Endodermal cell (in vitro differentiated cells): ENCODE measurements around the gene OR5M8. TPM values are rescaled to one million over a fixed set of nuclear protein-coding genes. Genes with fewer than 3 reads are reported as not detected.

Source experiments
- DNase-seq: peaks from one replicate; pipeline ENCODE4 v3.0.0-alpha.2; 2017
- H3K27ac ChIP-seq: 2 replicates; pipeline ENCODE4 v1.5.1; 2013; ENCODE audit warnings: mild to moderate bottlenecking, low read depth, low read length, moderate library complexity
- H3K27me3 ChIP-seq: 2 replicates; pipeline ENCODE4 v1.6.1; 2013; ENCODE audit warnings: mild to moderate bottlenecking, low read length, moderate library complexity; ENCODE audit not compliant: insufficient read depth, control insufficient read depth, poor library complexity, severe bottlenecking
- H3K36me3 ChIP-seq: 2 replicates; pipeline ENCODE4 v1.7.0; 2013; ENCODE audit warnings: mild to moderate bottlenecking, low read length, moderate library complexity; ENCODE audit not compliant: control insufficient read depth, insufficient read depth
- H3K4me1 ChIP-seq: one replicate; pipeline ENCODE4 v1.7.0; 2013; ENCODE audit warnings: low read length; ENCODE audit not compliant: control insufficient read depth, insufficient read depth
- H3K4me3 ChIP-seq: 2 replicates; pipeline ENCODE4 v1.5.1; 2013; ENCODE audit warnings: mild to moderate bottlenecking, low read length, moderate library complexity
- H3K9ac ChIP-seq: 2 replicates; pipeline ENCODE4 v1.6.1; 2013; ENCODE audit warnings: mild to moderate bottlenecking, low read length, moderate library complexity; ENCODE audit not compliant: poor library complexity, severe bottlenecking; ENCODE audit errors: extremely low read depth
- H3K9me3 ChIP-seq: 2 replicates; pipeline ENCODE4 v1.6.1; 2013; ENCODE audit warnings: mild to moderate bottlenecking, low read length, moderate library complexity; ENCODE audit not compliant: control insufficient read depth
- H3K27ac Mint-ChIP-seq: 2 replicates; pipeline ENCODE4 v1.8.0; 2020; ENCODE audit warnings: mixed read lengths
- H3K27me3 Mint-ChIP-seq: 2 replicates; pipeline ENCODE4 v1.8.0; 2021; ENCODE audit warnings: mild to moderate bottlenecking, mixed read lengths; ENCODE audit not compliant: insufficient read depth
- H3K36me3 Mint-ChIP-seq: 2 replicates; pipeline ENCODE4 v1.8.0; 2020; ENCODE audit warnings: low read depth, mixed read lengths
- H3K4me1 Mint-ChIP-seq: 2 replicates; pipeline ENCODE4 v1.8.0; 2020; ENCODE audit warnings: mixed read lengths
- H3K4me3 Mint-ChIP-seq: 2 replicates; pipeline ENCODE4 v1.8.0; 2020; ENCODE audit warnings: mild to moderate bottlenecking, moderate library complexity, mixed read lengths
- H3K9me3 Mint-ChIP-seq: 2 replicates; pipeline ENCODE4 v1.8.0; 2020; ENCODE audit warnings: mild to moderate bottlenecking, mixed read lengths
- WGBS, 2 experiments: methylation state at CpG; one replicate each; pipeline versions ENCODE4 v1.1.5 to v1.1.7; 2013; ENCODE audit warnings: missing lambda C conversion rate in 2 of 2, mixed read lengths in 1 of 2; ENCODE audit not compliant: insufficient coverage in 1 of 2, insufficient read length in 1 of 2; 5-methylcytosine and 5-hydroxymethylcytosine counted together
- total RNA-seq, 2 donors: library from RNA; stranded (reverse); fragmentation: NEBNext Ultra II Directional in 1 of 2; extraction: Animal tissue kit (Norgen Biotek cat#: 25700) in 1 of 2; gene quantifications; 2 replicates in 1 of 2; 3 replicates in 1 of 2; pipeline ENCODE4 v1.2.1, GENCODE V29; 2021
- TF ChIP-seq, protein P1 (sequence below): fragments of 200-600 bp; sonication (generic); conservative IDR thresholded peaks from 2 replicates; pipeline ENCODE4 v1.5.0; 2021; ENCODE audit warnings: antibody characterized with exemption, mild to moderate bottlenecking

Gene OR5M8
- total RNA-seq, 2 donors from 2014 or later: not detected

GRCh38 chr11:56497010-56497409, 5.8 kb upstream of the OR5M8 start:
- Histone ChIP-seq H3K9me3 (no peaks in the 10 kb centered on the region), H3K36me3 (no peaks in the 10 kb centered on the region), H3K4me1 (no peaks in the 10 kb centered on the region), H3K27ac (no peak overlapping the region), H3K27me3 (no peaks in the 10 kb centered on the region), H3K4me3 (no peak overlapping the region), H3K9ac (no peak overlapping the region)
- Mint-ChIP-seq H3K27me3 (no peaks in the 10 kb centered on the region), H3K36me3 (no peaks in the 10 kb centered on the region), H3K27ac (no peak overlapping the region), H3K4me1 (no peaks in the 10 kb centered on the region), H3K9me3 (peaks cover 23% of the 10 kb centered on the region), H3K4me3 (no peak overlapping the region)
- DNase-seq: no peak
- WGBS, 2 experiments: 91 to 95% methylated on average over 7 to 28 of the region's 28 CpGs
- TF ChIP-seq, protein P1, sequence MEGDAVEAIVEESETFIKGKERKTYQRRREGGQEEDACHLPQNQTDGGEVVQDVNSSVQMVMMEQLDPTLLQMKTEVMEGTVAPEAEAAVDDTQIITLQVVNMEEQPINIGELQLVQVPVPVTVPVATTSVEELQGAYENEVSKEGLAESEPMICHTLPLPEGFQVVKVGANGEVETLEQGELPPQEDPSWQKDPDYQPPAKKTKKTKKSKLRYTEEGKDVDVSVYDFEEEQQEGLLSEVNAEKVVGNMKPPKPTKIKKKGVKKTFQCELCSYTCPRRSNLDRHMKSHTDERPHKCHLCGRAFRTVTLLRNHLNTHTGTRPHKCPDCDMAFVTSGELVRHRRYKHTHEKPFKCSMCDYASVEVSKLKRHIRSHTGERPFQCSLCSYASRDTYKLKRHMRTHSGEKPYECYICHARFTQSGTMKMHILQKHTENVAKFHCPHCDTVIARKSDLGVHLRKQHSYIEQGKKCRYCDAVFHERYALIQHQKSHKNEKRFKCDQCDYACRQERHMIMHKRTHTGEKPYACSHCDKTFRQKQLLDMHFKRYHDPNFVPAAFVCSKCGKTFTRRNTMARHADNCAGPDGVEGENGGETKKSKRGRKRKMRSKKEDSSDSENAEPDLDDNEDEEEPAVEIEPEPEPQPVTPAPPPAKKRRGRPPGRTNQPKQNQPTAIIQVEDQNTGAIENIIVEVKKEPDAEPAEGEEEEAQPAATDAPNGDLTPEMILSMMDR: no peak

DNA sequence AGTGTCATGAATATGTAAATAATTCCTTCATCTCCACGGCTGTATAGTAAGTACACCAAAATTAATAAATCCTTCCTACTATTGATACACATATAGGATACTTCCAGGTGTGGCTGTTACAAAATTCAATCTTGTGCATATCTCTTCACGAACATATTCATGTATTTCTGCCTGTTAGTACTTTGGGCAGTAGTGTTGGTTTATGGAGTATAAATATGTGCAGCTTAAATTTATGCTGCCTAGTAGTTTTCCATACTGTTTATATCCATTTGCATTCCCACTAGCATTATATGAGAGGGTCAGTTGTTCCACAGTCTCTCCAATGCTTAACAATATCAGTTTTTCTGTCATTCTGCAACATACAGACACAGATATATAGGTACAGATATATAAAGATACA, 3.9 kb upstream of the OR5M8 start:
- H3K9me3 Mint-ChIP-seq: peaks cover 23% of the 10 kb centered on the region
- no peaks in the 10 kb centered on the region for H3K36me3 Mint-ChIP-seq
- Histone ChIP-seq H3K4me3 (no peak overlapping the region), H3K9me3 (no peaks in the 10 kb centered on the region), H3K27me3 (no peaks in the 10 kb centered on the region), H3K9ac (no peak overlapping the region), H3K4me1 (no peaks in the 10 kb centered on the region), H3K36me3 (no peaks in the 10 kb centered on the region), H3K27ac (no peak overlapping the region)
- H3K4me1 Mint-ChIP-seq: no peaks in the 10 kb centered on the region
- no peaks in the 10 kb centered on the region for H3K27me3 Mint-ChIP-seq
- H3K4me3 Mint-ChIP-seq: no peak overlapping the region
- DNase-seq: no peak
- H3K27ac Mint-ChIP-seq: no peak overlapping the region
- 92% methylated on average over 2 of the region's 2 CpGs; no CpG with 5 or more reads in 1 of the 2 experiments for WGBS, 2 experiments
- TF ChIP-seq, protein P1: no peak

GRCh38 chr11:56486801-56487200, 4.4 kb downstream of the OR5M8 start:
- Histone ChIP-seq H3K4me1 (no peaks in the 10 kb centered on the region), H3K4me3 (no peak overlapping the region), H3K9ac (no peak overlapping the region), H3K27ac (no peak overlapping the region), H3K36me3 (no peaks in the 10 kb centered on the region), H3K27me3 (no peaks in the 10 kb centered on the region), H3K9me3 (peaks cover 6% of the 10 kb centered on the region)
- no peaks in the 10 kb centered on the region for H3K4me1 Mint-ChIP-seq
- H3K36me3 Mint-ChIP-seq: no peaks in the 10 kb centered on the region
- no peak overlapping the region for H3K4me3 Mint-ChIP-seq
- no peak for DNase-seq
- TF ChIP-seq, protein P1: no peak
- peaks cover 4% of the 10 kb centered on the region for H3K9me3 Mint-ChIP-seq
- H3K27ac Mint-ChIP-seq: no peak overlapping the region
- no peaks in the 10 kb centered on the region for H3K27me3 Mint-ChIP-seq
- 80 to 92% methylated on average over 2 to 3 of the region's 3 CpGs for WGBS, 2 experiments
